NT2/D1 (cell line): ENCODE data around the gene BATF3.

Experiments
- DNase-seq: peaks from one replicate; pipeline ENCODE4 v3.0.0-alpha.2; 2011; ENCODE audit warnings: low read depth, low spot score
- H3K27me3 ChIP-seq: 2 replicates; pipeline ENCODE4 v1.6.0; 2011; ENCODE audit warnings: mild to moderate bottlenecking; ENCODE audit not compliant: insufficient read length, insufficient read depth
- H3K36me3 ChIP-seq: 2 replicates; pipeline ENCODE4 v1.6.1; 2011; ENCODE audit warnings: mild to moderate bottlenecking, low read length, mixed read lengths; ENCODE audit not compliant: insufficient read depth, insufficient read length
- H3K4me1 ChIP-seq: 2 replicates; pipeline ENCODE4 v1.5.1; 2011; ENCODE audit not compliant: insufficient read depth, insufficient read length
- H3K4me3 ChIP-seq: 2 replicates; pipeline ENCODE4 v1.5.1; 2011; ENCODE audit warnings: low read depth; ENCODE audit not compliant: insufficient read length
- H3K9ac ChIP-seq: 2 replicates; pipeline ENCODE4 v1.6.0; 2011; ENCODE audit warnings: low read depth; ENCODE audit not compliant: insufficient read length
- H3K9me3 ChIP-seq: 2 replicates; pipeline ENCODE4 v1.5.1; 2011; ENCODE audit warnings: mild to moderate bottlenecking, low read length; ENCODE audit not compliant: insufficient read depth
- SUZ12 ChIP-seq: IDR thresholded peaks from 2 replicates; pipeline ENCODE4 v1.6.1; 2011; ENCODE audit not compliant: insufficient read length, insufficient read depth; ENCODE audit errors: extremely low read depth
- YY1 ChIP-seq: IDR thresholded peaks from 2 replicates; pipeline ENCODE4 v1.6.1; 2011; ENCODE audit not compliant: insufficient read length, insufficient read depth
- ZNF274 ChIP-seq: IDR thresholded peaks from 2 replicates; pipeline ENCODE4 v1.6.1; 2011; ENCODE audit warnings: mild to moderate bottlenecking, low read depth, low read length

BATF3 gene

GRCh38 chr1:212696721-212697331 is 2.8 kb downstream of the BATF3 start:
- H3K9ac ChIP-seq = no peak overlapping the region
- peaks cover 51% of the 10 kb centered on the region for H3K27me3 ChIP-seq
- TF ChIP-seq YY1 = no peak
- TF ChIP-seq SUZ12 = no peak
- no peak for TF ChIP-seq ZNF274
- peaks cover 9% of the 10 kb centered on the region for H3K4me1 ChIP-seq
- no peak overlapping the region for H3K4me3 ChIP-seq
- DNase-seq = no peak
- H3K9me3 ChIP-seq = no peaks in the 10 kb centered on the region
- no peaks in the 10 kb centered on the region for H3K36me3 ChIP-seq

- no peak for TF ChIP-seq SUZ12
- no peak for TF ChIP-seq ZNF274
- no peak for TF ChIP-seq YY1
- H3K9me3 ChIP-seq = no peaks in the 10 kb centered on the region
Measured at GRCh38 chr1:212692774-212693644, 6.6 kb downstream of the BATF3 start.

GRCh38 chr1:212691561-212692071 is 8.0 kb downstream of the BATF3 start:
- TF ChIP-seq ZNF274 = no peak
- TF ChIP-seq SUZ12 = no peak
- TF ChIP-seq YY1 = no peak
- H3K9ac ChIP-seq = no peak overlapping the region
- no peak for DNase-seq
- H3K4me1 ChIP-seq = peaks cover 9% of the 10 kb centered on the region
- H3K27me3 ChIP-seq = peaks cover under 1% of the 10 kb centered on the region
- H3K4me3 ChIP-seq = no peak overlapping the region
- H3K9me3 ChIP-seq = no peaks in the 10 kb centered on the region
- H3K36me3 ChIP-seq = no peaks in the 10 kb centered on the region

More at GRCh38 chr1:212692774-212693644, 6.6 kb downstream of the BATF3 start:
- DNase-seq = peak; percentile 70
- H3K4me3 ChIP-seq = no peak overlapping the region
- no peaks in the 10 kb centered on the region for H3K36me3 ChIP-seq
- peaks cover 14% of the 10 kb centered on the region for H3K27me3 ChIP-seq
- H3K4me1 ChIP-seq = peaks cover 9% of the 10 kb centered on the region
- no peak overlapping the region for H3K9ac ChIP-seq

DNA sequence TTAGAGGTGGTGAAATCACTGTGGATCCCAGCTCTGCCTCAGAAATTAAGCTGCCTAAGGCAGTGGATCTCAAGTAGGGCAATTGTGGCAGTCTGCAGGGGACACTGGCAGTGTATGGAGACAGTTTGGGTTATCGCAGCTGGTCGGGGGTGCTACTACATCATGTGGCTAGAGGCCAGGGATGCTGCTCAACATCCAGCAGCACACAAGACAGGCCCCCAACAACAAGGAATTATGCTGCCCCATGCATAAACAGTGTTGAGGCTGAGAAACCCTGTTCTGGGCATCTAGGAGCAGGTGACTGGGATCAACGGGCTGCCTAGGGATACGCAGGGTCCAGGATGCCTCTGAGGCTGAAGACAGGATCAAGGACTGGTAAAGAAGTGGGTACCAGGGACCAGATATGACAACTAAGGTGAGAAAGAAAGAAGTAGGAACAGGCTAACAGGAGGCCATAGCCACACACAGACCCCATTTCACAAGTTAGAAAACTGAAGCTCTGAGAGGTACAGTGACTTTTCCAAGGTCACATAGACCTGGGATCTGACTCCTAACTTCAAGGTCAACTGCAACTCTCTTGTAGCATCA is 8.7 kb downstream of the BATF3 start:
- Histone ChIP-seq H3K9me3 (no peaks in the 10 kb centered on the region), H3K4me1 (peaks cover 9% of the 10 kb centered on the region), H3K36me3 (no peaks in the 10 kb centered on the region), H3K27me3 (no peaks in the 10 kb centered on the region), H3K9ac (no peak overlapping the region), H3K4me3 (no peak overlapping the region)
- DNase-seq = no peak
- no peak for TF ChIP-seq SUZ12
- TF ChIP-seq ZNF274 = no peak
- no peak for TF ChIP-seq YY1

GRCh38 chr1:212689758-212690529 is 9.7 kb downstream of the BATF3 start:
- Histone ChIP-seq H3K27me3 (no peaks in the 10 kb centered on the region), H3K4me3 (no peak overlapping the region), H3K9me3 (no peaks in the 10 kb centered on the region), H3K9ac (no peak overlapping the region), H3K36me3 (no peaks in the 10 kb centered on the region), H3K4me1 (peaks cover 9% of the 10 kb centered on the region)
- no peak for DNase-seq
- TF ChIP-seq ZNF274 (no peak), YY1 (no peak), SUZ12 (no peak)

GRCh38 chr1:212689196-212689725 is 10.4 kb downstream of the BATF3 start:
- Histone ChIP-seq H3K4me1 (peaks cover 9% of the 10 kb centered on the region), H3K27me3 (no peaks in the 10 kb centered on the region), H3K4me3 (no peak overlapping the region), H3K9ac (no peak overlapping the region), H3K9me3 (no peaks in the 10 kb centered on the region), H3K36me3 (no peaks in the 10 kb centered on the region)
- DNase-seq = no peak
- TF ChIP-seq YY1 = no peak
- TF ChIP-seq ZNF274 = no peak
- TF ChIP-seq SUZ12 = no peak
